Measurements from ENCODE around the gene ULK4.
"Not testable (repeated sequence)": the region's sequence is repeated elsewhere in the genome, so short reads cannot be mapped to it uniquely, and the experiment has no call there.

Gene ULK4

GRCh38 chr3:41450416-41451231 is 511.3 kb downstream of the ULK4 start:
- TF ChIP-seq ZFX (IDR thresholded peaks at IDR 0.05) = no peak
- TF ChIP-seq CTCF (conservative IDR thresholded peaks at IDR 0.05) = peak; percentile 33
- no peak overlapping the region for H3K27ac ChIP-seq

GRCh38 chr3:41448396-41448795 is 513.5 kb downstream of the ULK4 start:
- TF ChIP-seq CTCF (conservative IDR thresholded peaks at IDR 0.05) (peak; percentile 9), ZFX (IDR thresholded peaks at IDR 0.05) (no peak)

GRCh38 chr3:41447701-41448100 is 514.2 kb downstream of the ULK4 start:
- TF ChIP-seq CTCF (conservative IDR thresholded peaks at IDR 0.05) (no peak), ZFX (IDR thresholded peaks at IDR 0.05) (no peak)

More at GRCh38 chr3:41448396-41448795, 513.5 kb downstream of the ULK4 start:
- no peak overlapping the region for H3K27ac ChIP-seq

GRCh38 chr3:41446316-41446715 is 515.6 kb downstream of the ULK4 start:
- H3K27ac ChIP-seq = not testable (repeated sequence)

More at GRCh38 chr3:41447701-41448100, 514.2 kb downstream of the ULK4 start:
- no peak overlapping the region for H3K27ac ChIP-seq

GRCh38 chr3:41441568-41441967 is 520.3 kb downstream of the ULK4 start:
- H3K27ac ChIP-seq = no peak overlapping the region
- TF ChIP-seq CTCF (conservative IDR thresholded peaks at IDR 0.05) (no peak), ZFX (IDR thresholded peaks at IDR 0.05) (no peak)

- no peak for TF ChIP-seq CTCF (conservative IDR thresholded peaks at IDR 0.05)
- no peak overlapping the region for H3K27ac ChIP-seq
Measured at GRCh38 chr3:41441139-41441538, 520.8 kb downstream of the ULK4 start.

GRCh38 chr3:41436983-41437382 is 524.9 kb downstream of the ULK4 start:
- TF ChIP-seq ZFX (IDR thresholded peaks at IDR 0.05) = no peak

GRCh38 chr3:41434781-41435180 is 527.1 kb downstream of the ULK4 start:
- H3K27ac ChIP-seq = no peak overlapping the region
- TF ChIP-seq ZFX (IDR thresholded peaks at IDR 0.05) (no peak), CTCF (conservative IDR thresholded peaks at IDR 0.05) (no peak)

More at GRCh38 chr3:41436983-41437382, 524.9 kb downstream of the ULK4 start:
- H3K27ac ChIP-seq = no peak overlapping the region

Measured in C4-2B (cell line).